SK-N-SH (cell line): ENCODE measurements around the gene PGF. TPM values are rescaled to one million over a fixed set of nuclear protein-coding genes. Genes with fewer than 3 reads are reported as not detected.

Source experiments
- CTCF ChIA-PET: fragments of 300-600, 350-600 bp; formaldehyde crosslinking; extraction: SDS; loops from one replicate; lab custom pipeline; 2021; lab: Yijun Ruan, JAX
- POLR2A ChIA-PET: fragments of 350-600 bp; sonication (Branson Sonifier 250); formaldehyde crosslinking; extraction: SDS; loops from one replicate; lab custom pipeline; 2020; ENCODE audit warnings: antibody characterized with exemption, inconsistent platforms; lab: Yijun Ruan, JAX
- DNase-seq: peaks from one replicate; pipeline ENCODE4 v3.0.0; 2012
- H2AFZ ChIP-seq: fragments of 200-600 bp; sonication (generic); 2 replicates; pipeline ENCODE4 v1.8.1; 2016; ENCODE audit warnings: antibody characterized with exemption, mild to moderate bottlenecking, low read depth
- H3F3A ChIP-seq: fragments of 200-600 bp; sonication (generic); replicated peaks from 2 replicates; pipeline ENCODE3; 2016; ENCODE audit warnings: antibody characterized with exemption, mild to moderate bottlenecking; ENCODE audit not compliant: insufficient read depth
- H3K27ac ChIP-seq, 2 experiments: fragments of 200-500 bp in 1 of 2; fragments of 200-600 bp in 1 of 2; sonication (Bioruptor generic) in 1 of 2; sonication (generic), shearing (Covaris generic) in 1 of 2; 2 replicates each; pipeline versions ENCODE4 v1.5.1 to v1.6.1; 2014 to 2016; ENCODE audit warnings: low read depth in 2 of 2, inconsistent platforms in 1 of 2, low read length in 1 of 2, mild to moderate bottlenecking in 1 of 2, mixed read lengths in 1 of 2
- H3K27me3 ChIP-seq: fragments of 200-600 bp; sonication (generic), shearing (Covaris generic); 2 replicates; pipeline ENCODE4 v1.6.1; 2016; ENCODE audit warnings: mixed run types; ENCODE audit not compliant: insufficient read depth
- H3K36me3 ChIP-seq, 2 experiments: fragments of 200-500 bp in 1 of 2; fragments of 200-600 bp in 1 of 2; sonication (Bioruptor generic) in 1 of 2; sonication (generic) in 1 of 2; replicated peaks in 1 of 2; 2 replicates each; pipeline versions ENCODE3 to v1.5.1; 2014 to 2016; ENCODE audit warnings: low read length in 1 of 2, mild to moderate bottlenecking in 1 of 2; ENCODE audit not compliant: insufficient read depth in 2 of 2, control insufficient read depth in 1 of 2
- H3K4me1 ChIP-seq, 2 experiments: fragments of 200-500 bp in 1 of 2; fragments of 200-600 bp in 1 of 2; sonication (Bioruptor generic) in 1 of 2; sonication (generic), shearing (Covaris generic) in 1 of 2; 2 replicates each; pipeline versions ENCODE4 v1.5.1 to v1.6.1; 2014 to 2016; ENCODE audit warnings: low read depth in 1 of 2, low read length in 1 of 2, mixed run types in 1 of 2; ENCODE audit not compliant: insufficient read depth in 2 of 2, control insufficient read depth in 1 of 2
- H3K4me2 ChIP-seq: fragments of 200-600 bp; sonication (generic), shearing (Covaris generic); 2 replicates; pipeline ENCODE4 v1.6.1; 2017; ENCODE audit warnings: mixed run types
- H3K4me3 ChIP-seq, 2 experiments: fragments of 200-500 bp in 1 of 2; fragments of 200-600 bp in 1 of 2; sonication (Bioruptor generic) in 1 of 2; sonication (generic), shearing (Covaris generic) in 1 of 2; 2 replicates each; pipeline versions ENCODE4 v1.5.1 to v1.8.1; 2014 to 2016; ENCODE audit warnings: low read depth in 2 of 2, inconsistent platforms in 1 of 2, low read length in 1 of 2, mild to moderate bottlenecking in 1 of 2, mixed read lengths in 1 of 2, moderate library complexity in 1 of 2
- H3K79me2 ChIP-seq: fragments of 200-600 bp; sonication (generic); 2 replicates; pipeline ENCODE4 v1.8.1; 2017; ENCODE audit warnings: mild to moderate bottlenecking; ENCODE audit not compliant: insufficient read depth
- H3K9ac ChIP-seq: fragments of 200-600 bp; sonication (generic); 2 replicates; pipeline ENCODE4 v1.6.1; 2017; ENCODE audit warnings: mixed run types
- H3K9me2 ChIP-seq: fragments of 200-600 bp; sonication (generic); 2 replicates; pipeline ENCODE4 v1.6.1; 2017; ENCODE audit warnings: mixed run types
- H3K9me3 ChIP-seq: fragments of 200-600 bp; sonication (generic); 2 replicates; pipeline ENCODE4 v1.6.1; 2017; ENCODE audit warnings: mixed run types, mild to moderate bottlenecking, moderate library complexity
- H4K20me1 ChIP-seq: fragments of 200-600 bp; sonication (generic); 2 replicates; pipeline ENCODE4 v1.6.1; 2017; ENCODE audit warnings: mild to moderate bottlenecking, mixed run types; ENCODE audit not compliant: insufficient read depth
- CHD2 ChIP-seq: fragments of 150-350 bp; IDR thresholded peaks from 2 replicates; pipeline ENCODE4 v1.6.1; 2018; ENCODE audit warnings: low read length; ENCODE audit not compliant: partially characterized antibody
- CTCF ChIP-seq: fragments of 200-600 bp; sonication (generic); IDR thresholded peaks from 2 replicates; pipeline ENCODE4 v1.6.1; 2017; ENCODE audit warnings: antibody characterized with exemption, mild to moderate bottlenecking, moderate library complexity
- ELF1 ChIP-seq: IDR thresholded peaks from 2 replicates; pipeline ENCODE4 v1.4.0; 2012
- EP300 ChIP-seq, 2 experiments: IDR thresholded peaks; 2 replicates each; pipeline versions ENCODE4 v1.4.0 to v1.6.1; 2012; ENCODE audit warnings: borderline replicate concordance in 1 of 2, low read depth in 1 of 2, low read length in 1 of 2
- FOSL2 ChIP-seq: IDR thresholded peaks from 2 replicates; pipeline ENCODE4 v1.4.0; 2012; ENCODE audit warnings: low read depth, mild to moderate bottlenecking, moderate library complexity, borderline replicate concordance
- FOXJ3 ChIP-seq: sonication (generic); formaldehyde crosslinking; IDR thresholded peaks from 2 replicates; pipeline ENCODE4 v1.5.1; 2020; ENCODE audit warnings: mild to moderate bottlenecking, missing genetic modification reagents
- GABPA ChIP-seq: IDR thresholded peaks from 2 replicates; pipeline ENCODE4 v1.4.0; 2012; ENCODE audit warnings: low read depth, mild to moderate bottlenecking
- IRF3 ChIP-seq: fragments of 150-350 bp; IDR thresholded peaks from 2 replicates; pipeline ENCODE4 v1.6.1; 2016; ENCODE audit warnings: mild to moderate bottlenecking, low read depth, low read length
- JUND ChIP-seq: IDR thresholded peaks from 2 replicates; pipeline ENCODE4 v1.4.0; 2012
- MEF2A ChIP-seq: IDR thresholded peaks from 2 replicates; pipeline ENCODE4 v1.4.0; 2012; ENCODE audit warnings: low read depth, borderline replicate concordance
- MXI1 ChIP-seq: IDR thresholded peaks from 2 replicates; pipeline ENCODE4 v1.6.1; 2012; ENCODE audit warnings: mild to moderate bottlenecking, low read depth, low read length, improper control_type of control experiment
- PBX3 ChIP-seq: IDR thresholded peaks from 2 replicates; pipeline ENCODE4; 2012
- POLR2AphosphoS5 ChIP-seq: IDR thresholded peaks from 2 replicates; pipeline ENCODE4 v1.6.1; 2012; ENCODE audit warnings: low read depth, low read length
- RCOR1 ChIP-seq: fragments of 150-350 bp; IDR thresholded peaks from 2 replicates; pipeline ENCODE4 v1.6.1; 2017; ENCODE audit warnings: antibody characterized with exemption, low read length
- SMC3 ChIP-seq: IDR thresholded peaks from 2 replicates; pipeline ENCODE4 v1.6.1; 2012; ENCODE audit warnings: low read depth, low read length, improper control_type of control experiment
- TAF1 ChIP-seq: IDR thresholded peaks from 2 replicates; pipeline ENCODE4 v1.6.1; 2012; ENCODE audit warnings: low read depth, mild to moderate bottlenecking, low read length, moderate library complexity, borderline replicate concordance
- TCF12 ChIP-seq: IDR thresholded peaks from 2 replicates; pipeline ENCODE4 v1.4.0; 2012
- USF1 ChIP-seq: IDR thresholded peaks from 2 replicates; pipeline ENCODE4 v1.4.0; 2012; ENCODE audit warnings: low read depth, borderline replicate concordance
- USF2 ChIP-seq: fragments of 150-350 bp; IDR thresholded peaks from 2 replicates; pipeline ENCODE4 v1.6.1; 2017; ENCODE audit warnings: antibody characterized with exemption, low read length, low read depth, borderline replicate concordance
- WGBS: methylation state at CpG from one replicate; pipeline ENCODE4 v1.1.6; 2017; ENCODE audit warnings: low lambda C conversion rate; 5-methylcytosine and 5-hydroxymethylcytosine counted together
- polyA plus RNA-seq, 3 experiments: library from polyadenylated mRNA; depleted of rRNA; stranded (reverse); fragments of >200 nt; gene quantifications; 2 replicates each; pipeline ENCODE4 v1.2.3, GENCODE V29; 2012

PGF gene
- polyA plus RNA-seq, 1 of the 3 experiments (the other 2 are of a cell fraction) = 4.4 TPM

GRCh38 chr14:74982661-74983060 lies 27.3 kb upstream of the PGF start:
- 89% methylated on average over 4 of the region's 4 CpGs for WGBS
- Histone ChIP-seq H3K9ac (no peak overlapping the region), H3K4me3 (no peak overlapping the region), H3K9me3 (no peaks in the 10 kb centered on the region), H3K9me2 (no peaks in the 10 kb centered on the region), H3K27ac (no peak overlapping the region), H3K27me3 (no peaks in the 10 kb centered on the region), H3F3A (no peaks in the 10 kb centered on the region), H3K4me1 (peaks cover 35 to 37% of the 10 kb centered on the region in 2 experiments; a peak in 3 of 4 replicates), H2AFZ (no peak overlapping the region), H4K20me1 (no peaks in the 10 kb centered on the region), H3K4me2 (no peak overlapping the region), H3K79me2 (no peaks in the 10 kb centered on the region), H3K36me3 (no peaks in the 10 kb centered on the region)
- no peak for DNase-seq
- ChIA-PET CTCF (interaction anchor here (1.6 kb wide), 1 partner anchor 38 kb away, joined by 3 read pairs; no protein-coding TSS in a partner anchor), POLR2A (interaction anchor here (0.6 kb wide), 1 partner anchor 23 kb away, joined by 3 read pairs; no protein-coding TSS in a partner anchor)
- no peak for TF ChIP-seq USF1
- no peak for TF ChIP-seq GABPA
- TF ChIP-seq CTCF = no peak
- TF ChIP-seq TCF12 = no peak
- no peak for TF ChIP-seq JUND
- no peak for TF ChIP-seq USF2
- no peak for TF ChIP-seq PBX3
- no peak for TF ChIP-seq MXI1
- TF ChIP-seq ELF1 = no peak
- no peak for TF ChIP-seq FOXJ3 (CRISPR knock-in tag)
- TF ChIP-seq FOSL2 = no peak

GRCh38 chr14:74981833-74982232 lies 26.4 kb upstream of the PGF start:
- H3K9ac ChIP-seq = no peak overlapping the region
- H3K27ac ChIP-seq = no peak overlapping the region
- POLR2A ChIA-PET = no interaction called here

More at GRCh38 chr14:74981833-74982232, 26.4 kb upstream of the PGF start:
- no peaks in the 10 kb centered on the region for H3K9me2 ChIP-seq
- no peaks in the 10 kb centered on the region for H3K27me3 ChIP-seq
- DNase-seq = no peak
- no peak overlapping the region for H3K4me3 ChIP-seq
- WGBS = 89% methylated on average over 5 of the region's 5 CpGs
- H3K9me3 ChIP-seq = no peaks in the 10 kb centered on the region
- no peak for TF ChIP-seq SMC3
- no peak for TF ChIP-seq POLR2AphosphoS5
- no peak for TF ChIP-seq EP300 (IDR thresholded peaks at IDR 0.05; ENCODE audit: borderline replicate concordance in 1 of 2, low read depth in 1 of 2, low read length in 1 of 2)
- no peak for TF ChIP-seq RCOR1
- TF ChIP-seq TAF1 = no peak
- no peak for TF ChIP-seq FOXJ3 (CRISPR knock-in tag)
- TF ChIP-seq MXI1 = no peak
- TF ChIP-seq IRF3 = no peak
- TF ChIP-seq USF1 = no peak
- TF ChIP-seq MEF2A = no peak
- TF ChIP-seq CHD2 = no peak
- no peak for TF ChIP-seq ELF1
- H2AFZ ChIP-seq = no peak overlapping the region
- H3K4me2 ChIP-seq = no peak overlapping the region
- no peaks in the 10 kb centered on the region for H3K36me3 ChIP-seq
- H3F3A ChIP-seq = no peaks in the 10 kb centered on the region
- no peaks in the 10 kb centered on the region for H3K79me2 ChIP-seq
- CTCF ChIA-PET = interaction anchor here (1.1 to 1.6 kb wide), 3 partner anchors 21 to 37 kb away, joined by 3 read pairs; partner anchors contain the start of gene EIF2B2
- H4K20me1 ChIP-seq = no peaks in the 10 kb centered on the region
- H3K4me1 ChIP-seq = peaks cover 35 to 45% of the 10 kb centered on the region in 2 experiments; a peak in 3 of 4 replicates
